ENCODE measurements around the gene NXPE2. TPM values are rescaled to one million over a fixed set of nuclear protein-coding genes. Genes with fewer than 3 reads are reported as not detected.

NXPE2 gene
- total and polyA plus RNA-seq, 8 donors: 0.37 to 5.2 (median 0.89) TPM; not detected in 5

GRCh38 chr11:114725623-114726022 lies 47.3 kb downstream of the NXPE2 start:
- TF ChIP-seq POLR2AphosphoS5 (IDR thresholded peaks at IDR 0.05): no peak
- TF ChIP-seq CTCF (IDR thresholded peaks at IDR 0.05): no peak
- TF ChIP-seq POLR2A (IDR thresholded peaks at IDR 0.05): no peak
- TF ChIP-seq EP300 (IDR thresholded peaks at IDR 0.05): no peak
- intact Hi-C loops (cut with DNase I; ENCODE audit: low total_unique reads): no loop called here
- 78 to 85% (median 81%) methylated on average over 1 of the region's 1 CpG for WGBS, 5 donors
- no peaks in the 10 kb centered on the region for H3K9me3 ChIP-seq
- H3K27ac ChIP-seq: no peak overlapping the region
- no peak overlapping the region for H3K4me3 ChIP-seq
- no peak for DNase-seq
- H3K4me1 ChIP-seq: no peaks in the 10 kb centered on the region
- H3K36me3 ChIP-seq: no peaks in the 10 kb centered on the region
- H3K27me3 ChIP-seq: no peaks in the 10 kb centered on the region

- H3K9me3 ChIP-seq: peaks cover 0 to 4% (median 2%) of the 10 kb centered on the region in 4 donors
- H3K4me3 ChIP-seq: no peak overlapping the region
- no peak for DNase-seq
- H3K27me3 ChIP-seq: no peaks in the 10 kb centered on the region
- WGBS, 5 donors: 27 to 65% (median 47%) methylated on average over 4 of the region's 4 CpGs
- intact Hi-C loops (cut with DNase I; ENCODE audit: low total_unique reads): no loop called here
- no peak overlapping the region for H3K27ac ChIP-seq
- no peaks in the 10 kb centered on the region for H3K36me3 ChIP-seq
- H3K4me1 ChIP-seq: no peaks in the 10 kb centered on the region
- TF ChIP-seq POLR2AphosphoS5 (IDR thresholded peaks at IDR 0.05): no peak
These were observed 58.5 kb downstream of the NXPE2 start for GRCh38 chr11:114736806-114737205.

GRCh38 chr11:114738954-114739353 lies 60.6 kb downstream of the NXPE2 start:
- intact Hi-C loops (cut with DNase I; ENCODE audit: low total_unique reads): no loop called here
- TF ChIP-seq CTCF (IDR thresholded peaks at IDR 0.05) (peak in 5 of 7 experiments; percentile 37 to 75 (median 56)), EP300 (IDR thresholded peaks at IDR 0.05) (no peak)
- no peak overlapping the region for H3K27ac ChIP-seq
- no peaks in the 10 kb centered on the region for H3K4me1 ChIP-seq
- peak; percentile 51 to 63 for DNase-seq
- H3K9me3 ChIP-seq: peaks cover 0 to 8% (median 5%) of the 10 kb centered on the region in 4 donors
- H3K36me3 ChIP-seq: no peaks in the 10 kb centered on the region
- no peaks in the 10 kb centered on the region for H3K27me3 ChIP-seq
- H3K4me3 ChIP-seq: no peak overlapping the region

GRCh38 chr11:114745150-114745671 lies 66.9 kb downstream of the NXPE2 start:
- 74 to 93% (median 85%) methylated on average over 2 of the region's 2 CpGs for WGBS, 5 donors
- Histone ChIP-seq H3K9me3 (peaks cover 0 to 8% (median 5%) of the 10 kb centered on the region in 4 donors), H3K4me1 (no peaks in the 10 kb centered on the region), H3K4me3 (no peak overlapping the region), H3K27ac (no peak overlapping the region), H3K27me3 (no peaks in the 10 kb centered on the region), H3K36me3 (no peaks in the 10 kb centered on the region)
- intact Hi-C loops (cut with DNase I; ENCODE audit: low total_unique reads): no loop called here
- TF ChIP-seq EP300 (IDR thresholded peaks at IDR 0.05) (no peak), CTCF (IDR thresholded peaks at IDR 0.05) (no peak), POLR2A (IDR thresholded peaks at IDR 0.05) (no peak), POLR2AphosphoS5 (IDR thresholded peaks at IDR 0.05) (no peak)
- no peak for DNase-seq

GRCh38 chr11:114746013-114746412 lies 67.7 kb downstream of the NXPE2 start:
- no peak overlapping the region for H3K27ac ChIP-seq
- H3K27me3 ChIP-seq: no peaks in the 10 kb centered on the region
- 57 to 78% (median 70%) methylated on average over 3 of the region's 3 CpGs for whole genome bisulfite sequencing, 5 donors
- no peaks in the 10 kb centered on the region for H3K4me1 ChIP-seq
- intact Hi-C loops (cut with DNase I; ENCODE audit: low total_unique reads): no loop called here
- no peak for TF ChIP-seq EP300 (IDR thresholded peaks at IDR 0.05)
- TF ChIP-seq POLR2AphosphoS5 (IDR thresholded peaks at IDR 0.05): no peak
- H3K9me3 ChIP-seq: peaks cover 0 to 8% (median 5%) of the 10 kb centered on the region in 4 donors
- H3K36me3 ChIP-seq: no peaks in the 10 kb centered on the region
- no peak overlapping the region for H3K4me3 ChIP-seq
- no peak for DNase-seq

Other genes starting within 250 kb of the NXPE2 start
- gene REXO2, start 239.1 kb upstream of the NXPE2 start, total RNA-seq: 100 to 1,000 TPM; 104 to 245 (median 143) TPM
- gene REXO2, start 239.1 kb upstream of the NXPE2 start, polyA plus RNA-seq: 100 to 1,000 TPM in 1 of 3 donors, 10 to 100 TPM in 2; 67.8 to 110 (median 91.8) TPM
- gene NXPE1, start 118.6 kb upstream of the NXPE2 start, total RNA-seq: 100 to 1,000 TPM in 1 of 5 donors, not detected in 4; 176 TPM
- not detected for gene NXPE1, start 118.6 kb upstream of the NXPE2 start, polyA plus RNA-seq
- gene NXPE4, start 82.7 kb upstream of the NXPE2 start, total RNA-seq: 10 to 100 TPM in 1 of 5 donors, not detected in 4; 24.3 TPM
- gene NXPE4, start 82.7 kb upstream of the NXPE2 start, polyA plus RNA-seq: not detected